Renal cortex interstitium (tissue), 11 donors: Measurements from ENCODE around the gene ASPSCR1. TPM values are rescaled to one million over a fixed set of nuclear protein-coding genes. Genes with fewer than 3 reads are reported as not detected.

Experiments
- DNase-seq, 11 donors: peaks; one replicate each; pipeline ENCODE4 v3.0.0-alpha.2; 2013; ENCODE audit warnings: low read depth in 9 of 11, low spot score in 4 of 11; ENCODE audit errors: extremely low read depth in 1 of 11
- polyA plus RNA-seq, 3 donors: library from polyadenylated mRNA; unstranded; fragments of 120-200 nt; gene quantifications; one replicate each; pipeline ENCODE4 v1.2.1, GENCODE V29; 2013; ENCODE audit not compliant: insufficient read length in 3 of 3

ASPSCR1 gene
- polyA plus RNA-seq, 3 donors = 20.1 to 39.0 (median 35.2) TPM

- DNase-seq = no peak
These were observed 77.1 kb downstream of the ASPSCR1 start for GRCh38 chr17:82054351-82055022.

GRCh38 chr17:82055023-82055964 is 77.9 kb downstream of the ASPSCR1 start:
- no peak for DNase-seq

GRCh38 chr17:82055965-82056728 is 78.7 kb downstream of the ASPSCR1 start:
- no peak for DNase-seq

GRCh38 chr17:82056729-82057621 is 79.5 kb downstream of the ASPSCR1 start:
- no peak for DNase-seq

- no peak for DNase-seq
These were observed 80.9 kb downstream of the ASPSCR1 start for GRCh38 chr17:82058230-82058854.

- DNase-seq = no peak
These were observed 81.4 kb downstream of the ASPSCR1 start for GRCh38 chr17:82058855-82059249.

- DNase-seq = no peak
These were observed 82.0 kb downstream of the ASPSCR1 start for GRCh38 chr17:82059272-82060000.

- no peak for DNase-seq
These were observed 82.6 kb downstream of the ASPSCR1 start for GRCh38 chr17:82060001-82060380.

- DNase-seq = no peak
These were observed 83.2 kb downstream of the ASPSCR1 start for GRCh38 chr17:82060614-82061013.

- DNase-seq = no peak
These were observed 83.9 kb downstream of the ASPSCR1 start for GRCh38 chr17:82061047-82061925.

- no peak for DNase-seq
These were observed 84.9 kb downstream of the ASPSCR1 start for GRCh38 chr17:82062076-82062983.

GRCh38 chr17:82062984-82063368 is 85.5 kb downstream of the ASPSCR1 start:
- DNase-seq = no peak

GRCh38 chr17:82063424-82064415 is 86.3 kb downstream of the ASPSCR1 start:
- no peak for DNase-seq

GRCh38 chr17:82064433-82065192 is 87.2 kb downstream of the ASPSCR1 start:
- DNase-seq = no peak
